CD4-positive, alpha-beta T cell treated with Interferon alpha-2 for 1 hour (primary cell): ENCODE measurements around the gene THRA.

ENCODE experiments used
- DNase-seq, 2 donors: peaks; one replicate each; pipeline ENCODE4 v3.0.0-alpha.2; 2020 to 2022

The THRA gene

GRCh38 chr17:40062329-40063186, at the start of gene THRA:
Gene THRA (plus strand): TSS chr17:40062965. CDS start chr17:40074489, 11,524 bp downstream.
- DNase-seq: peak; percentile 61 to 78

- no peak for DNase-seq
Observed at GRCh38 chr17:40014375-40014980, 48.3 kb upstream of the THRA start.

- DNase-seq: no peak
Observed at GRCh38 chr17:40015005-40015997, 47.5 kb upstream of the THRA start, which contains the start of gene CSF3. Gene CSF3 (plus strand): TSS chr17:40015440. CDS start chr17:40015475, 35 bp downstream.

- no peak for DNase-seq
Observed at GRCh38 chr17:40015998-40016985, 46.5 kb upstream of the THRA start.

- no peak for DNase-seq
Observed at GRCh38 chr17:40017422-40018080, 45.2 kb upstream of the THRA start.

- DNase-seq: no peak
Observed at GRCh38 chr17:40018211-40019121, 44.3 kb upstream of the THRA start.

- no peak for DNase-seq
Observed at GRCh38 chr17:40019140-40019991, 43.4 kb upstream of the THRA start.

- no peak for DNase-seq
Observed at GRCh38 chr17:40020146-40020545, 42.6 kb upstream of the THRA start.

- DNase-seq: no peak
Observed at GRCh38 chr17:40021451-40021971, 41.3 kb upstream of the THRA start.

GRCh38 chr17:40022497-40022896, 40.3 kb upstream of the THRA start:
- DNase-seq: no peak

GRCh38 chr17:40022961-40023541, 39.7 kb upstream of the THRA start:
- DNase-seq: no peak

GRCh38 chr17:40023590-40024292, 39.0 kb upstream of the THRA start:
- DNase-seq: no peak

GRCh38 chr17:40024901-40025300, 37.9 kb upstream of the THRA start:
- DNase-seq: no peak

- no peak for DNase-seq
Observed at GRCh38 chr17:40025559-40025958, 37.2 kb upstream of the THRA start.

GRCh38 chr17:40025991-40026815, 36.6 kb upstream of the THRA start:
- peak; percentile 17 to 41 for DNase-seq

- peak; percentile 73 to 79 for DNase-seq
Observed at GRCh38 chr17:40026816-40027613, 35.8 kb upstream of the THRA start.
